T1000 (cell line): Measurements from ENCODE around the gene RPRD2.
"Not testable (repeated sequence)": the region's sequence is repeated elsewhere in the genome, so short reads cannot be mapped to it uniquely, and the experiment has no call there.

ENCODE experiments used
- DNase-seq: peaks from one replicate; lab custom pipeline; 2025; ENCODE audit warnings: mixed read lengths; lab: John Stamatoyannopoulos, UW

The RPRD2 gene

DNA sequence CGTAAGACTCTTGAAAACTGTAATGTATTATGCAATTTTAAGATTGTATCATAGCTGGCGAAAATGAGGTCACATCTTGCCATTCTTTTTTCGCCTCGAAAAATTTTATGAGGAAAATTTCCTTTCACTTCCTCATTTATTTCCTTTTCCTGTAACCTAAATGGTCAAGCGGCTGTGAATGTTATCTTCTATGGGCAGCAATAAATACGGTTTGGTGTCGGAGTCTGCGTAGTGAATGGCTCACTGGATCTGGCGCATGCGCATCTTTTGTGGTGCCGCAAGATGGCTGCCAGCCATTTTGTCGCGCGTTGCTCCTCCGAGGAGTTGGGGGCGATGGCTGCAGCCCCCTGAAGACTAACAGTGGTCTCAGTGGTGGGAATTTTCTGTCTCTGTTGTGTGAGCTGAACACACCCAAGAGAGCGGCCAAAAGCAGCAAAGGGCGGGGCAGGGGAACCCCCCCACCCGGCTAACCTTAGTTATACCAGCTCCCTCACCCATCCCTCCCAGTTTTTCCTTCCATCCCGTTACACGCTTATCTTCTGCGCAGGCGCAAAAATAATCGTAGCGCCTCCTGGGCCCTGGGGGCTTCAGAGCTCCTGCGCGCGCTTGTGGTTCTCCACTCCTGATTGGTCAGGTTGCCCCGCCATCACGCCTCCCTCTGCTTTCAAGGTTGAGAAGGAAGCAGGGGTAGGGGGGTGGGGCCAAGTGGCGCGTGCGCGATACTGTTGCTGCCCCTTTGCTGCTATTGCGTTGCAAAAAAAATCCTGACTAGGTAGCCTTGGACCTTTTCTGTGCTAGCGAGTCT lies at the start of gene RPRD2:
Gene RPRD2, plus strand, starts transcription at position 722 of the 805 bp plus-strand sequence. CDS start 568 bp downstream, outside the sequence.
- peak; percentile 99 for DNase-seq

DNA sequence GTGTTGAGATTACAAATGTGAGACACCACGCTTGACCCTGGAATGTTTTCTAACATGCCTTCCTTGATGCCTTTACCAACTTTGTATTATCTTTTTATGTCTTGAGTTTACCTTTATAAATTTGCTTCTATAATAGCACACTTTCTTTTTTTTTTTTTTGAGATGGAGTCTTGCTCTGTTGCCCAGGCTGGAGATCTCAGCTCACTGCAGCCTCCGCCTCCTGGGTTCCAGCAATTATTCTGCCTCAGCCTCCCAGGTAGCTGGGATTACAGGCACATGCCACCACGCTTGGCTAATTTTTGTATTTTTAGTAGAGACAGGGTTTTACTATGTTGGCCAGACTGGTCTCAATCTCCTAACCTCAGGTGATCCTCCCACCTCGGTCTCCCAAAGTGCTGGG lies 49.3 kb upstream of the RPRD2 start:
- DNase-seq: not testable (repeated sequence)

DNA sequence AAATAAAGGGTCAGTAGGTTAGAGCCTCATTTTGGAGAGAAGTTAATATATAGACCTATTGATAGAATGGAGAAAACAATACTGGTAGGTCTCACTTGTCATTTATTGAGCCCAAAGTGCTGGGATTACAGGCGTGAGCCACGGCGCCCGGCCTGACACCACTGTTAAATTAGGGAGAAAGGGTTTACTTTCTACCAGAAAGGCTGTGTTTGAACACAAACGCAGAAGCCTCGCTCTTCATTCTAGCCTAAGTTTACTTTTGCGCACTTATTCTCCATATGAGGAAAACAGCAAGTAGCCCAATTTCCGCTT lies 43.3 kb upstream of the RPRD2 start:
- DNase-seq: no peak

DNA sequence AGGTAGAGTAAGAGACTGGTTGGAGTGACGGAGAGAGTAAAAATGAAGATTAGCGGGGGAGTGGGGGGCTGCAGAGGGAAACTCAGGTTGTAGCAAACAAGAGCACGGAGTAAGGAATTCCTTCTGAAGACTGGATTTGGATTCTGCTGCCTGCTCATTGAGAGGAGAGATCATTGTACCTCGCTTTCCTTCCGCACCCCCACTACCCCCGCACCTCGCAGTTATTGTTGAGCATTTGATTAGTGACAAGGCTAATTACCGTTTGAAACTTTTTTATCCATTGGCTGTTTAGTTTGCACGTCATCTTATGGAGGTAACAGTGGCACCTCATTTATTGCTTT lies 42.2 kb upstream of the RPRD2 start:
- no peak for DNase-seq

DNA sequence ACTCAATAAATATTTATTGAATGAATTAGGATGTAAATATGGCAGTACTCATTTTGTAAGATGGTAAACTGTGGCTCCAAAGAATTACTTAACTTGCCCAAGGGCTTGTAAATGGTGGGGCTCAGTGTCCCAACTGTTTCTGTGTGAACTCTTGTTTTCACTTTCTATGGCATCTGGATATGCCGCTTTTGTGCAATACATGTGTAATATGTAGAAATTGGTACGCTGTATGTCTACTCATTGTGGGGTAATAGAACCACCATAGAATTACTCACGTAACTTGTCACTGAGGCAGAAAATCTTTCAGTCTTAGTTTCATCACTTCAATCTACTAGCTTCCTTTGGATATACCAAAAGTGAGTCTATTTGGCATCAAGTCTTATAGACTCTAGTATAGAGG lies 41.6 kb upstream of the RPRD2 start:
- DNase-seq: no peak

DNA sequence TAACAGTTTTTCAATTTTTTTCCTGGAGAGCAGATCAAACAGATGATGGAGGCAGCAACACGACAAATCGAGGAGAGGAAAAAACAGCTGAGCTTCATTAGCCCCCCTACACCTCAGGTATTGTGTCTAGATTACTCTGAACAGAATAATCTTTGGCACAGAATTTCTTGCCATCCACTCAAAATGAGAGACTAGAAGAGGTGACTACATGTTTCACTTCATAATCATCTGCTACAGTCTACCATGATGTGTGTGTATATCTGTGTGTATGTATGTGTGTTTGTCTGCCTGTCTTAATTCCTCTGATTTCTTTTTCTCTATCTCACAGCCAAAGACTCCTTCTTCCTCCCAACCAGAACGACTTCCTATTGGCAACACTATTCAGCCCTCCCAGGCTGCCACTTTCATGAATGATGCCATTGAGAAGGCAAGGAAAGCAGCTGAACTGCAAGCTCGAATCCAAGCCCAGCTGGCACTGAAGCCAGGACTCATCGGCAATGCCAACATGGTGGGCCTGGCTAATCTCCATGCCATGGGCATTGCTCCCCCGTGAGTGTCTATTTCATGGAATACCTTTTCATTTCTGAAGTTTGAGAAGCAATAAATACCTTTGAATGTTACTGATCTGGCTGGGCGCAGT lies 31.2 kb upstream of the RPRD2 start:
- no peak for DNase-seq

DNA sequence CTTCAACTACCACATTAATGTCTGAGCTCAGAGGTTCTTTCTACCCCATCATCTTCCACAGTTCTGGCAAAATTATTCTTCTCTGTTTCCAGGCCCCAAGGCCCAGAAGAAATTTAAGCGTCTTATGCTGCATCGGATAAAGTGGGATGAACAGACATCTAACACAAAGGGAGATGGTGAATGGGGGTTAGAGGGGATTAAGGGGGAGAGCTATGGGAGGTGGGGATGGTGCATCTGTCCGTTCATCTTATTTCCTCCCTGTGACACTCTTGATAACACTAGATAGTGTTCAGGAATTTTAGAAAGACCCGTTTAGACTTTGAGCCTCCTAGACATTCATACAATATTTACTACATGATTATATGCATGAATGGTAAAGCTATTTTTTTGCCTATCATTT lies 17.6 kb upstream of the RPRD2 start:
- no peak for DNase-seq

DNA sequence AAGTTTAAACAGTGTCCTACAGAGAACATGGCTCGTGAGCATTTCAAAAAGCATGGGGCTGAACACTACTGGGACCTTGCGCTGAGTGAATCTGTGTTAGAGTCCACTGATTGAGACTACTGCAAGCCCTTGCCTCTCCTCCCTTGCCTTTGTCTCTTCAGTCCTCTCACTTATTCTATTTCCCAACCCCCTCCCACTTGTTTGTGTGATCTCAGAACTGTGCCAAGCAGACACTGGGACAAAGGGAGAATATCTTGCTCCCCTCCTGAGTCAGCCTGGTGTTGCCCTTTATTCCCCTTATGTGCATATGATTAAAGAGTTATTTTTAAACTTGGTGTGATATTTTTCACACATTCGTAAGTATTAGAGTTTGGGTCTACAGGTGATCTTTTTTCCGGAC lies 11.1 kb upstream of the RPRD2 start:
- DNase-seq: no peak

DNA sequence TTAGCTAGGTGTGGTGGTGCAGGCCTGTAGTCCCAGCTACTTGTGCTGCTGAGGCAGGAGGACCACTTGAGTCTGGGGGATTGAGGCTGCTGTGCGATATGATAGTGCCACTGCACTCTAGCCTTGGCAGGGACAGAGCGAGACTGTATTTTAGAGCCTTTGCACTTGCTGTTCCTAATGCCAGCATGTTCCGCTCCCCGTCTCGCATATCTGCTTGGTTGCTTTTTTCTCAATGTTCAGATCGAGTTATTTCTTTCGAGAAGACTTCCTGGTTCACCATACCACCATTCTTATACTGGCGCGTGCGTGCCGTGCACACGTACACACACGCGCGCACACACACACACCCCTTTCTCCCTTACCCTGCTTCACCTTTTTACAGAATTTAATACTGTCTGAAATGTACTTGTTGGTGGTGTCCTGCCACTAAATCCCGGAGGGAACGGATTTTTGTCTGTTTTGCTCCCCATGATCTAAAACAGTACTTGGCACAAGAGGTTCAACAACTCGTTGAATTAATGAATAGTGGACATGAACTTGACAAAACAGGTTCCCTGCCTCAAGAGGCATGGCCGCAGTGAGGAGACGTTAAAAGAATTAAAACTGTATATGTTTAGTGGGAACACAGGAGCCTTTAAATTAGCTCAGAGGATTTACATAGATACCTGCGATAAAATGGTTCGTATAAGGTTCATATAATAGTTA lies 1.1 kb upstream of the RPRD2 start:
- DNase-seq: no peak

DNA sequence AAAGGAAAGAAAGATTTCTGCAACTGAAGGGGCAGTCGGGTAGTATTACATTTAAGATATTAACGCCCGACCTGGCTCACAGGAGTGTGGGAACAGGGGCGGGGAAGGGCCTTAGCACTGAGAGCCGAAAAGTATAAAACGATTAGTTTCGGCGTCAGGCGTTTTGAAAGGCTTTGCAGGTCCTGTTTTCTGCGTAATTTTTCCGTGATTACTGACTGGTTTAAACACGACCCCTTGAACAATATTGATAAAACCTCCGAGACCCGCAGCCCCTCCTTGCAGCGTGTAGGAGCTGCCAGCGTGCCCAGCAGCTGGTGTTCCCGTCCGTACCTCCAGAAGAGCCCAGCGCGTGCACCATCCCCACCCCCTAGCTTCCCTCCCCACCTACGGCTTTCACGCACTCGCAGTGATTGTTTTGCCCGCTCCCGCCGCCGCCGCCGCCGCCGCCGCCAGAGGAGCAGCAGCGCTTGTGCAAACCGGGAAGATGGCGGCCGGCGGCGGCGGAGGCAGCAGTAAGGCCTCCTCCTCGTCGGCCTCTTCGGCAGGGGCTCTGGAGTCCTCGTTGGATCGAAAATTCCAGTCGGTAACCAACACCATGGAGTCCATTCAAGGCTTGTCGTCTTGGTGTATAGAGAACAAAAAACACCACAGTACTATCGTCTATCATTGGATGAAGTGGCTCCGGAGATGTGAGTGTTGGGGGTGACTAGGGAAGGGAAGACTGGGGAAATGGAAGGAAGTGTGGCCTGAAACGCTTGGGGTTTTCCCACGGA lies 470 bp downstream of the RPRD2 start:
- peak; percentile 48 for DNase-seq

DNA sequence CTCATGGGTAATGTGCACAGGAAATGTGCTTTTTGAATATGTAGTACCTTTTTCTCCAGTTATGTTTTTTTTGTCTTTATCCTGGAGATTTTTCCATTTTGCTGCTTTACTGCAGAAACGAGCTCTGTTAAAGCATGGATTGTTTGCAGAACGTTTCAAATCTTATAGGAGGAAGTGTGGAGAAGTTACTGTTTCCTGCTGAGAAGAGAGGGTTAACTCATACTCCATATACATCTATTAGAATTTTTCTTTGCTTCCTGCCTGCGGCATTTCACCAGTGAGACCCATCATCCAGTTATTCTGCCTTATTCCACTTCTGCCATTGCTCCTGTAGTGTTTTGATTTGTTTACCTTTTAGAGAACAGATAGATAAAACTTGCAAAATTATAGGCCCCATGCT lies 2.0 kb downstream of the RPRD2 start:
- DNase-seq: no peak

DNA sequence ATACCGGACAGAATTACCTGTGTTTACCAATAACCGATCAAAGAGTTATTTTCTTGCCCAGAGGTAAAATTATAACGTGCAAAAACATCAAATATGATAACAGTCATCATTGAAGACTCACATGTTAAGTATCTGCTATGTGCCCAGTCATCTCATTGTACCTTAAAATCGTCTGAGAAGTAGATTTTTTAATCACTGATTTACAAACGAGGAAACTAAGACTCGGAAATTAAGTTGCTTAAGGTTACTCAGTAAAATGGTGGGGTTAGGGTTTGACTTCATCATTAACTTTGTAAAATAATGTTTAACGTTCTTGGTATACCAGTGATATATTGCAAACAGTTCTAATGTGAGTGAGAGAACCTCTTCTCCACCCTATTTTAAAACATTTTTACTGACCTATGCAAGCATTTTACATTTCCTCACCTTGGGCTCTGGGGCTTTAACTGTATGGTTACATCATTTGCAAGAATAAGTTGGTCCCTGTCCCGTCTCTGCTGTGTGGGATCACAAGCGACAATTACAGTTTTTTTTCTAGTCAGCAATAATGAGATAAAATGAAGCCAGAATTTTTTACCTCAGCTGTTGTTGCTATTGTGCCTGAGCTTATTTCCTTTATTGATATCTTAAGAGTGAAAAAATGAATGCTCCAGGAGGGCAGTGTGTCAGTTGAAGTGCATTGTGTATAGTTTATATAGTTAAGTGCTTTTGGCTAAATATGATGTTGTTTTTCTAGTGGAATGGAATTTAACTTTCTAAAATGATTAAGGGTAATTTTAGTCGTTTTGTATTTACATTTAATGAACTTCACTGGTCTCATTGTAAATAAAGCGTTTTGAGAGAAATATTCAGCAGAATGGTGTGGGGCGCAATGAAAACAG lies 2.7 kb downstream of the RPRD2 start:
- no peak for DNase-seq

DNA sequence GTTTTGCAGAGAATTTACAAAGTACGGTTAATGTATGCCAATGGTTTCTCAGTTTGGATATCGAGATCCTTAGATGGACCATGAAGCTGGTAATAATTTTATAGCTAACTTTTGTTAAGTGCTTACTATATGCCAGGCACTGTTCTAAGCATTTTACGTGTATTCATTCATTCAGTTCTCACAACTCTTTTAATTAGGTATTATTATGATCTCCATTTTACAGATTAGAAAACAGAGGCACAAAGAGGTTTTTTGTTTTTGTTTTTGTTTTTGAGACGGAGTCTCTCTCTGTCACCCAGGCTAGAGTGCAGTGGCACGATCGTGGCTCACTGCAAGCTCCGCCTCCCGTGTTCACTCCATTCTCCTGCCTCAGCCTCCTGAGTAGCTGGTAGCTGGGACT lies 7.2 kb downstream of the RPRD2 start:
- DNase-seq: no peak

DNA sequence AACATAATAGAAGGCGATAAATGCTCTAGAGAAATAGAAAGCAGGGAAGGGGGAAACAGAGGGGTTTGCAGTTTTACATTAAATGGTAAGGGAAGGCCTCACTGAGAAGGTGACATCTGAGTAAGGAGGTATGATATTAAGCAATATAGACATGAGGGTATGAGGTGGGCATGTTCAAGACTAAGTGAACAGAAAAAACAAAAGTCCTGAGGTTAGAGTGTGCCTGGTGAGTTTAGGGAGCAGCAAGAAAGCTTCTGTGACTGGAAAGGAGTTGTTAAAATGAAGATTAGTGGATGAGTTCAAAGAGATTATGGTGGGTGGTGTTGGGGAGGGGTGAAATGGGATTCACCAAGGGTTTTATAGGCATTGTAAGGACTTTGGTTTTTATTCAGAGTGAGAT lies 8.6 kb downstream of the RPRD2 start:
- no peak for DNase-seq

DNA sequence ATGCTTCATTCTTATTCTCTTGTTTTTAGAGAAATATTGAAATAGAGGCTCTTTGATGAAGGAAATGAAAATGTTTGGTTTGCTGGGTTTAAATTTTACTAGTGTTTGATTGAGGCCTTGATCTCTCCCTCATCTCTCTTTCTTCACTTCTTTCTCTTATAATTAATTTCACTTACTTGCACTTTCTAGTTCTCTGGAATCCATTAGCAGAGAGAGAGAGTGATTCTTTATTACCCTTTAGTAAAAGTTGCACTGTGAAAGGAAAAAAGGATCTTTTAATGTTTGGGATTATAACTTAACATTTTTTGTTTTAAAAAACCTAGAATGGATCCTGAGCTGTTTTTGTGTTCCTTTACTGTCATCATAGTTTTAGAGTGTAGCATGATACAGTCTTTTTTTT lies 12.2 kb downstream of the RPRD2 start:
- no peak for DNase-seq

DNA sequence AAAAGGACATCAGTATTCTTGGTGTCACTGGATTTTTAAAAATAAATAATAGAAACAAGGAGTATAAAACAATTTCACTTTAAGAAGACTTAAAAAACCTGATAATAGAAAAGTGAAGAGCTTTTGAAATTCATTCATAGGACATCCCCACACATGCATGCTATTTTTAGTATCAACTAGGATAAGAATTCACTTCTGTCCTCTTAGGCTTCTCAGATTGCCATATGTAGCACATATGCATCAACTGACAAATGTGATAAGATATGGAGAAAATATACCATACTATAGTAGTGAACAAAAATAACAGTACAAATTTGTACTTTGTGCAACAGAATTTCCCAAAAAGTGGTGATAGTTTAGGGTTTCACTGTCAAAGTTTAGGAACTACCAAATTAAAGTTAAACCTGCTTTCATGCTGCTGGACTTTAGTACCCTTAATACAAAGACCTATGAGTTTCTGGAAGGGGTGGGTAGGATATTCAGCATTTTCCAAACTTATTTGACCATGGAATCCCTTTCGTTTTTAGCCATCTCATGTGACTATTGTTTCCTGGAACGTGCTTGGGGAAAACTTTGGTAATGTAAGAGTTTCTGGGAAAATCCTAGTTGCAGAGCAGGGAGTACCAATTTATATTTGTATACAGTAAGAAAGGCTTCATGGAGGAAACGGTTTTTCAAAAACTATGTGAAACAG lies 19.8 kb downstream of the RPRD2 start:
- DNase-seq: no peak

DNA sequence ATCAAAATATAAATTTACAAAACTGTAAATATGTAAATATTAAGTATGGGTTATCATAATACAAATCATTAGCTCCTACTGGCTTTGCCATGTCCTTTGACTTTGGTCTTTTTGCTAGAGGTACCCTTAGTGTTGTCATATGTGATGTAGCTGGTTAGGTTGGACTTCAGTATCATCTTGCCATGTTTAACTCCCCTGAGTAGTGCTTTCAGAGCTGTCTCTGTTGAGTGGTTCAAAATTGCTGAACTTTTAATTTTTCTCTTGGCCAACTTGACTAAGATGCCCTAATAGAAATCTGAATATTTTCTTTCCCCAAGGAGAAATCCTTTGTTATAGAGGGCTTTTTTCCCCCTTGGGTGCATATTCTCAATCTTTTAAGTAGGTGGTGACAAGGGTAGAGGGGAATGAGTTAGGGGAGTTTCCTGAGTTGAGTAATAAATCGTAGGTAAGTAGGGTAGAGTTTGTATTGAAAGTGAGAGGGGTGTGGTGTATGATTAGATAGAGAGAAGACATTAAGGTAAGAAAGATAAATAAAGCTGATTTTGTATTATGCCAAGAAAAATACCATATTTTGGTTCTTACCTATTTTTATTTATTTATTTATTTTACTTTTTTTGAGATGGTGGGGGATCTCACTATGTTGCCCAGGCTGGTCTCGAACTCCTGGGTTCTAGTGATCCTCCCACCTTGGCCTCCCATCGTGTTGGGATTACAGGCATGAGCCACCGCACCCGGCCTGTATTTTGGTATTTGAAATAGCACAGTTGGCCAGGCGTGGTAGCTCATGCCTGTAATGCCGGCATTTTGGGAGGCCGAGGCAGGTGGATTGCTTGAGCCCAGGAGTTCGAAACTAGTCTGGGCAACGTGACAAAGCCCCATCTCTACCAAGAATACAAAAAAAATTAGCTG lies 21.8 kb downstream of the RPRD2 start:
- DNase-seq: no peak

DNA sequence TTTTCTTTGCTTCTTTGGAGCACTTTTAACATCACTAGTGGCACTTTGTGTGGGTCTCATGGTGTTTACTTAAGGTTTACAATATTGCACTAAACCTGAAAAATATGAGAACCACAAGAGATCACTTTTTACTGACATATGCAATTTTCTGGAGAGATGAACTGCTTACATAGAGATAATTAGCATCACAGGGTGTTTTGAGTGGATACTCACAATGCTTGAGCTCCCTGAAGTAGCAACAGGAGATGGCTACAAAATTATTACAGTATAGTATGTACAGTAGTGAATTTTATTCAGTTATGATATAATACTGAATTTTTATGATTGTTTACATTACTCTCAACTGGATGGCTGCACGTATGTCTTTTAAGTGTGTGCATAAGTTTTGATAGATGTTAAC lies 22.6 kb downstream of the RPRD2 start:
- no peak for DNase-seq

DNA sequence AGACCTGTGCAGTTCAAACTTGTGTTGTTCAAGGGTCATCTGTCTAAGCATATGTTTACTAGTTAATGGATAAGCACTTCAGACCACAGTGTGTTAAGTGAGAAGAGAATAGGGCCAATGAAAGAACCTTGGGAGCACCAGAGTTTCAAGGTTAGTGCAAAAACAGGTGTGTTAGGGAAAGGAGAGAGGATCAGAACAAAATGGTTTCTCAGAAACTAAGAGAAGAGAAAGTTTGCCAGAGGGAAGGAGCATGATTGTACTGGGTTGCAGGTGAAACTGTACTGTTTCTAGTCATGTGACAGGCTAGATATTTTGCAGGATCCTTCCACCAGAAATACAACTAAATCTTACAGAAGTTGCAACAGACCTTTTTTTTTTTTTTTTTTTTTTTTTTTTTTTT lies 23.3 kb downstream of the RPRD2 start:
- no peak for DNase-seq

DNA sequence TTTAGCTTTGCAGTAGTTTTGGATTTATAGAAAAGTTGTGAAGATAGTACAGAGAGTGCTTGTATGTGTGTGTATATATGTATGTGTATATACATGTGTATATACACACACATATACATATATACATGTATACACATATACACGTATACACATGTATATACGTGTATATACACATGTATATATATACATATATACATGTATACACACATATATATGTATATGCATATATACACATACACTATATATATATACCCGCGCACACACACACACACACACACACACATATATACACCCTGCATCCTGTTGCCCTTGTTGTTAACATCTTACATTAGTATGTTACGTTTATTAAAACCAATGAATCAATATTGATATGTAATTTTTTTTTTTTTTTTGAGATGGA lies 24.3 kb downstream of the RPRD2 start:
- DNase-seq: no peak
